ENCODE measurements around the gene BCL2L11. TPM values are rescaled to one million over a fixed set of nuclear protein-coding genes. Genes with fewer than 3 reads are reported as not detected.

Gene BCL2L11
- total and polyA plus RNA-seq, 12 donors, result 1.4 to 14.5 (median 6.8) TPM

GRCh38 chr2:111184725-111185310 lies 64.1 kb downstream of the BCL2L11 start:
- Histone ChIP-seq H3K4me1 (peaks cover 0 to 15% (median 0%) of the 10 kb centered on the region in 9 donors), H3K27ac (peak overlapping the region in 2 of 10 donors; percentile 57 to 65), H3K4me3 (no peak overlapping the region), H3K27me3 (no peaks in the 10 kb centered on the region), H3K9me3 (no peaks in the 10 kb centered on the region), H3K36me3 (no peaks in the 10 kb centered on the region)
- peak in 1 of 8 donors; percentile 32 for ATAC-seq
- intact Hi-C loops (cut with DNase I), result no loop called here
- TF ChIP-seq CTCF (IDR thresholded peaks at IDR 0.05), result no peak
- no peak for DNase-seq
- 67 to 78% methylated on average over 2 of the region's 2 CpGs for WGBS, 2 donors

- DNase-seq (peak; percentile 25 to 65), ATAC-seq (peak; percentile 35 to 80 (median 72))
- 46 to 48% methylated on average over 12 of the region's 12 CpGs for WGBS, 2 donors
- H3K4me3 ChIP-seq, result no peak overlapping the region
- H3K36me3 ChIP-seq, result no peaks in the 10 kb centered on the region
- H3K27me3 ChIP-seq, result no peaks in the 10 kb centered on the region
- intact Hi-C loops (cut with DNase I), result no loop called here
- peaks cover 0 to 15% (median 0%) of the 10 kb centered on the region in 9 donors for H3K4me1 ChIP-seq
- no peaks in the 10 kb centered on the region for H3K9me3 ChIP-seq
- H3K27ac ChIP-seq, result peak overlapping the region in 3 of 10 donors; percentile 46 to 65 (median 57)
- no peak for TF ChIP-seq CTCF (IDR thresholded peaks at IDR 0.05)
These were observed 64.8 kb downstream of the BCL2L11 start for GRCh38 chr2:111185361-111186022.

GRCh38 chr2:111186121-111186715 lies 65.5 kb downstream of the BCL2L11 start:
- Histone ChIP-seq H3K27ac (peak overlapping the region in 3 of 10 donors; percentile 46 to 65 (median 57)), H3K27me3 (no peaks in the 10 kb centered on the region), H3K4me1 (peaks cover 0 to 15% (median 0%) of the 10 kb centered on the region in 9 donors), H3K36me3 (no peaks in the 10 kb centered on the region), H3K9me3 (no peaks in the 10 kb centered on the region), H3K4me3 (no peak overlapping the region)
- no peak for TF ChIP-seq CTCF (IDR thresholded peaks at IDR 0.05)
- no peak for ATAC-seq
- intact Hi-C loops (cut with DNase I), result no loop called here
- WGBS, 2 donors, result 88 to 90% methylated on average over 10 of the region's 10 CpGs
- DNase-seq, result no peak

- H3K4me1 ChIP-seq, result peaks cover 0 to 15% (median 0%) of the 10 kb centered on the region in 9 donors
- no peak overlapping the region for H3K27ac ChIP-seq
- no peak overlapping the region for H3K4me3 ChIP-seq
- H3K9me3 ChIP-seq, result no peaks in the 10 kb centered on the region
- no peaks in the 10 kb centered on the region for H3K36me3 ChIP-seq
- 89 to 98% methylated on average over 6 of the region's 6 CpGs for WGBS, 2 donors
- DNase-seq, result no peak
- TF ChIP-seq CTCF (IDR thresholded peaks at IDR 0.05), result no peak
- no peak for ATAC-seq
- intact Hi-C loops (cut with DNase I), result no loop called here
- no peaks in the 10 kb centered on the region for H3K27me3 ChIP-seq
These were observed 66.2 kb downstream of the BCL2L11 start for GRCh38 chr2:111186933-111187332.
